GM12878 (cell line): ENCODE measurements around the gene ATL2.

Experiments used
- CBFB ChIP-seq: IDR thresholded peaks from 2 replicates; pipeline ENCODE4 v1.6.1; 2016; ENCODE audit warnings: antibody characterized with exemption, low read depth
- CBX3 ChIP-seq: fragments of 200-600 bp; sonication (generic); IDR thresholded peaks from 2 replicates; pipeline ENCODE4 v1.6.1; 2016; ENCODE audit warnings: low read depth, borderline replicate concordance
- CTCF ChIP-seq, 3 experiments: IDR thresholded peaks in 2 of 3; conservative IDR thresholded peaks in 1 of 3; 2 replicates each; pipeline ENCODE4 v1.5.1; 2011; ENCODE audit warnings: low read depth in 3 of 3, low read length in 3 of 3, mild to moderate bottlenecking in 3 of 3, control low read depth in 2 of 3, moderate library complexity in 2 of 3, inconsistent platforms in 1 of 3, mixed read lengths in 1 of 3; ENCODE audit not compliant: control insufficient read depth in 2 of 3, insufficient read depth in 1 of 3; ENCODE audit errors: extremely low read depth in 1 of 3
- EGR1 ChIP-seq, 2 experiments: IDR thresholded peaks; 1 replicate in 1 of 2; 2 replicates in 1 of 2; pipeline ENCODE4 v1.6.1; 2011 to 2012; ENCODE audit warnings: low read depth in 2 of 2, low read length in 2 of 2, borderline replicate concordance in 1 of 2, mild to moderate bottlenecking in 1 of 2, moderate library complexity in 1 of 2
- ESRRA ChIP-seq: IDR thresholded peaks from 2 replicates; pipeline ENCODE4 v1.6.1; 2012; ENCODE audit warnings: mild to moderate bottlenecking, low read length, improper control_type of control experiment
- HCFC1 ChIP-seq: fragments of 150-350 bp; IDR thresholded peaks from 2 replicates; pipeline ENCODE4 v1.6.1; 2014; ENCODE audit warnings: low read length
- KDM1A ChIP-seq: fragments of 200-600 bp; sonication (generic); IDR thresholded peaks from 2 replicates; pipeline ENCODE4 v1.6.1; 2016; ENCODE audit warnings: borderline replicate concordance
- MTA3 ChIP-seq: IDR thresholded peaks from 2 replicates; pipeline ENCODE4 v1.6.1; 2012; ENCODE audit warnings: low read length, inconsistent platforms, borderline replicate concordance
- PML ChIP-seq: IDR thresholded peaks from 2 replicates; pipeline ENCODE4 v1.6.1; 2012; ENCODE audit warnings: low read length, inconsistent platforms
- POLR2A ChIP-seq: IDR thresholded peaks from 2 replicates; pipeline ENCODE4 v1.6.1; 2011; ENCODE audit warnings: low read depth, mild to moderate bottlenecking, low read length
- RB1 ChIP-seq: fragments of 450-650 bp; formaldehyde crosslinking; IDR thresholded peaks from 2 replicates; pipeline ENCODE4 v1.6.1; 2017; ENCODE audit warnings: mild to moderate bottlenecking, borderline replicate concordance
- SMC3 ChIP-seq: IDR thresholded peaks from 2 replicates; pipeline ENCODE4 v1.6.1; 2011; ENCODE audit warnings: low read length, improper control_type of control experiment, borderline replicate concordance
- YBX1 ChIP-seq: fragments of 450-650 bp; IDR thresholded peaks from 2 replicates; pipeline ENCODE4 v1.6.1; 2016; ENCODE audit warnings: antibody characterized with exemption
- ZNF592 ChIP-seq: fragments of 450-650 bp; IDR thresholded peaks from 2 replicates; pipeline ENCODE4 v1.6.1; 2017; ENCODE audit warnings: mild to moderate bottlenecking, moderate library complexity

- TF ChIP-seq HCFC1 (no peak), PML (no peak), KDM1A (no peak), MTA3 (no peak), ZNF592 (no peak), CTCF (IDR thresholded peaks at IDR 0.05 in 2 of 3, conservative IDR thresholded peaks at IDR 0.05 in 1 of 3; ENCODE audit: control insufficient read depth in 2 of 3, extremely low read depth in 1 of 3, insufficient read depth in 1 of 3, low read depth in 3 of 3, low read length in 3 of 3) (0 out of 6 replicates have a peak, but pooled peaks of 1 of the 3 experiments have one; percentile 8), POLR2A (no peak), RB1 (no peak), EGR1 (IDR thresholded peaks at IDR 0.05; ENCODE audit: borderline replicate concordance in 1 of 2, low read depth in 2 of 2, low read length in 2 of 2) (no peak), ESRRA (no peak), CBFB (no peak), CBX3 (no peak), SMC3 (no peak), YBX1 (no peak)
Measured at GRCh38 chr2:38375696-38376345, 1.3 kb downstream of the ATL2 start.
